ENCODE results near the gene KRT81. TPM values are rescaled to one million over a fixed set of nuclear protein-coding genes. Genes with fewer than 3 reads are reported as not detected.

Gene KRT81
- total and polyA plus RNA-seq, 2 of the 4 experiments (the other 2 are of a cell fraction) = under 0.01 to 0.05 TPM

GRCh38 chr12:52324153-52324444, 32.8 kb upstream of the KRT81 start:
- no peaks in the 10 kb centered on the region for H4K20me1 ChIP-seq (ENCODE audit: insufficient read depth, low read length)
- CTCF ChIA-PET = interaction anchor here (1.2 to 1.4 kb wide), 2 partner anchors 49 to 169 kb away, joined by 3 read pairs; no protein-coding TSS in a partner anchor
- no peak for DNase-seq

More at GRCh38 chr12:52324153-52324444, 32.8 kb upstream of the KRT81 start:
- Histone ChIP-seq H4K8ac (ENCODE audit: low read depth in 2 of 2, low read length in 2 of 2) (no peak overlapping the region), H3K36me3 (ENCODE audit: control insufficient read depth, insufficient read depth, low read length) (no peaks in the 10 kb centered on the region), H3K4me1 (ENCODE audit: control insufficient read depth, insufficient read depth, low read length) (no peaks in the 10 kb centered on the region), H3K9me1 (ENCODE audit: insufficient read depth, low read length) (no peaks in the 10 kb centered on the region), H2BK20ac (ENCODE audit: low read depth, low read length) (no peak overlapping the region), H2AK9ac (replicated peaks; ENCODE audit: low read depth, low read length, poor library complexity) (no peak overlapping the region), H3K9ac (ENCODE audit: low read depth, low read length) (no peak overlapping the region), H3K9me3 (ENCODE audit: control insufficient read depth, insufficient read depth, low read length) (no peaks in the 10 kb centered on the region), H2AFZ (replicated peaks; ENCODE audit: low read length, poor library complexity) (no peak overlapping the region), H2BK15ac (ENCODE audit: low read depth, low read length) (no peak overlapping the region), H3K4me3 (ENCODE audit: insufficient read depth, low read depth, low read length) (no peak overlapping the region), H3K27ac (ENCODE audit: insufficient read depth, low read length) (no peak overlapping the region), H3K4ac (ENCODE audit: low read depth, low read length) (no peak overlapping the region), H2AK5ac (ENCODE audit: low read depth, low read length) (no peak overlapping the region), H3K14ac (replicated peaks; ENCODE audit: low read depth, low read length) (no peak overlapping the region), H2BK120ac (ENCODE audit: low read depth, low read length) (no peak overlapping the region), H4K91ac (ENCODE audit: insufficient read depth, low read depth, low read length) (no peak overlapping the region), H3K27me3 (ENCODE audit: control insufficient read depth, insufficient read depth, low read length) (peaks cover 64% of the 10 kb centered on the region), H3K4me2 (ENCODE audit: low read depth, low read length) (no peak overlapping the region), H2BK5ac (ENCODE audit: low read depth, low read length, poor library complexity, severe bottlenecking) (no peak overlapping the region), H3K79me1 (ENCODE audit: low read depth in 1 of 2, low read length in 2 of 2) (no peaks in the 10 kb centered on the region), H4K5ac (ENCODE audit: low read depth, low read length) (no peak overlapping the region), H3K23ac (ENCODE audit: low read depth, low read length) (no peak overlapping the region), H3K56ac (ENCODE audit: extremely low read depth, insufficient read depth, low read length) (no peak overlapping the region), H3K18ac (ENCODE audit: low read depth, low read length) (no peak overlapping the region)
- intact Hi-C loops (cut with micrococcal nuclease) = loop anchor here (1.0 kb wide), 1 partner anchor 103 kb away; no protein-coding TSS in a partner anchor
- BruUV-seq (replicated peaks) = no TSS peak
- no peak for ATAC-seq (ENCODE audit: low read depth)
- in situ Hi-C loops (cut with MboI; ENCODE audit: low sequenced_read_pairs) = no loop called here
- dilution Hi-C loops (cut with HindIII; ENCODE audit: low sequenced_read_pairs, unreplicated experiment) = no loop called here
- 90% methylated on average over 2 of the region's 3 CpGs; no CpG with 5 or more reads in 1 of the 2 experiments for WGBS, 2 experiments (ENCODE audit: extremely low coverage in 2 of 2, insufficient read length in 1 of 2)
- POLR2A ChIA-PET (ENCODE audit: unreplicated experiment) = no interaction called here
- TF ChIP-seq CHD1 (IDR thresholded peaks at IDR 0.05; ENCODE audit: low read depth, low read length) = no peak
- no peak for TF ChIP-seq RCOR1 (IDR thresholded peaks at IDR 0.05; ENCODE audit: insufficient replicate concordance, low read length)
- no peak for TF ChIP-seq BHLHE40 (IDR thresholded peaks at IDR 0.05; ENCODE audit: low read depth, low read length)
- no peak for TF ChIP-seq FOS (IDR thresholded peaks at IDR 0.05; ENCODE audit: low read depth, low read length)
- TF ChIP-seq RFX5 (IDR thresholded peaks at IDR 0.05; ENCODE audit: low read depth, low read length) = no peak
- no peak for TF ChIP-seq MAFK (IDR thresholded peaks at IDR 0.05; ENCODE audit: low read depth, low read length)
- TF ChIP-seq CEBPB (IDR thresholded peaks at IDR 0.05; ENCODE audit: low read depth, low read length) = no peak
- TF ChIP-seq MAZ (IDR thresholded peaks at IDR 0.05; ENCODE audit: borderline replicate concordance, low read depth, low read length) = no peak
- no peak for TF ChIP-seq NFE2L2 (IDR thresholded peaks at IDR 0.05; ENCODE audit: low read depth, low read length)
- TF ChIP-seq RAD21 (IDR thresholded peaks at IDR 0.05; ENCODE audit: low read length) = no peak
- no peak for TF ChIP-seq POLR2A (IDR thresholded peaks at IDR 0.05; ENCODE audit: low read depth, low read length)
- TF ChIP-seq USF2 (IDR thresholded peaks at IDR 0.05; ENCODE audit: low read depth, low read length) = no peak
- TF ChIP-seq MXI1 (IDR thresholded peaks at IDR 0.05; ENCODE audit: borderline replicate concordance, low read depth, low read length) = no peak
- TF ChIP-seq CTCF (conservative IDR thresholded peaks at IDR 0.05; ENCODE audit: low read depth, low read length) = no peak

All from IMR-90 (cell line).